HL-60 (cell line): ENCODE data around the gene CNTNAP5.

Experiments
- DNase-seq, 2 experiments: peaks; one replicate each; pipeline ENCODE4 v3.0.0-alpha.2; 2010 to 2020; ENCODE audit warnings: low read depth in 1 of 2, low spot score in 1 of 2
- H3K27ac ChIP-seq: fragments of 250-450 bp; sonication (Bioruptor Pico); replicated peaks from 2 replicates; pipeline ENCODE4 v1.5.1; 2020; ENCODE audit warnings: mild to moderate bottlenecking, moderate library complexity
- H3K27me3 ChIP-seq: fragments of 250-450 bp; sonication (Bioruptor Pico); 2 replicates; pipeline ENCODE4 v1.5.1; 2021; ENCODE audit warnings: mild to moderate bottlenecking, moderate library complexity; ENCODE audit not compliant: insufficient read depth, poor library complexity, severe bottlenecking
- H3K4me3 ChIP-seq: replicated peaks from 2 replicates; pipeline ENCODE4 v1.5.1; 2011; ENCODE audit warnings: mild to moderate bottlenecking, control low read depth, low read length; ENCODE audit not compliant: insufficient read depth
- CTCF ChIP-seq: IDR thresholded peaks from one replicate; pipeline ENCODE4 v1.5.1; 2011; ENCODE audit warnings: low read length, control low read depth, inconsistent platforms; ENCODE audit not compliant: insufficient read depth
- GABPA ChIP-seq: IDR thresholded peaks from 2 replicates; pipeline ENCODE4 v1.6.1; 2012; ENCODE audit warnings: low read depth
- POLR2AphosphoS5 ChIP-seq: IDR thresholded peaks from 2 replicates; pipeline ENCODE4 v1.6.1; 2012; ENCODE audit warnings: low read depth
- SPI1 ChIP-seq: IDR thresholded peaks from 2 replicates; pipeline ENCODE4 v1.6.1; 2012; ENCODE audit warnings: low read depth, mild to moderate bottlenecking, borderline replicate concordance
- TF ChIP-seq, protein P1 (sequence below): IDR thresholded peaks from 2 replicates; pipeline ENCODE4 v1.6.1; 2012; ENCODE audit warnings: low read depth; ENCODE audit not compliant: insufficient replicate concordance

CNTNAP5 gene

GRCh38 chr2:124530203-124530602 lies 505.1 kb downstream of the CNTNAP5 start:
- Histone ChIP-seq H3K4me3 (no peak overlapping the region), H3K27ac (no peak overlapping the region), H3K27me3 (no peaks in the 10 kb centered on the region)
- no peak for DNase-seq
- no peak for TF ChIP-seq POLR2AphosphoS5
- TF ChIP-seq SPI1: no peak
- TF ChIP-seq GABPA: no peak
- TF ChIP-seq CTCF: no peak

DNA sequence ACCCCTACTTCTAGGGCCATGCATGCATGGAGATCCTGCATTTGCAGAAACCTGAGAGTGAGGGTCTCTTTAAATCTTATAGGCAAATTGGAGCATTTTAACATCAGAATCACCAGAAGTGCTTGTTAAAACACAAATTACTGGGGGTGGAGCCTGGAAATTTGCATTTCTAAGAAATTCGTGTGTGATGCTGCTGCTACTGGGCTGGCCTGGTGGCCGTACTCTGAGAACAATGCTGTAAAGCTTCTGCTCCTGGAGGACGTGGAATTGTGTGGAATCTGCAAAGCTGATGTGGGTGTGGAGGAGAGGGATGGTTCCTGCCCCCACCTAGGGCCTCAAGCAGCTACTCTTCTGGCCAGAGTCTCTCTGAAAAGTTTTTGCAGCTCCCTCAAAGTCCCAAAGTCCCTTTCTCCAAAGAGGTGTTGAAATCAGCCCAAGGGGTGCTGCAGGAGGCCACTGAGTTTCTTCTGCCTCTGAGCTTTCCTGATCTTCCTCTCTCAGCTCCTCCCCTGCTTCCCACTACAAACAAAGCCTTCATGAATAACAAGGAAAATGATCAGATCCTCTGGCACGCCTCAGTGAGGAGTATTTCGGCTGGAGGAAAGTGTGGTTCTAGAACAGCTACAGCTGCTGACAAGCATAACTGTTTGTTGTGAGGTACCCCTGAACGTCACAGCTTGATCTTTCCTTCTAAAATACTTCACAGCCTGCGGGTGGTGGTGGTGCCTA lies 508.3 kb downstream of the CNTNAP5 start:
- Histone ChIP-seq H3K4me3 (no peak overlapping the region), H3K27me3 (no peaks in the 10 kb centered on the region), H3K27ac (no peak overlapping the region)
- DNase-seq: no peak
- TF ChIP-seq, protein P1, sequence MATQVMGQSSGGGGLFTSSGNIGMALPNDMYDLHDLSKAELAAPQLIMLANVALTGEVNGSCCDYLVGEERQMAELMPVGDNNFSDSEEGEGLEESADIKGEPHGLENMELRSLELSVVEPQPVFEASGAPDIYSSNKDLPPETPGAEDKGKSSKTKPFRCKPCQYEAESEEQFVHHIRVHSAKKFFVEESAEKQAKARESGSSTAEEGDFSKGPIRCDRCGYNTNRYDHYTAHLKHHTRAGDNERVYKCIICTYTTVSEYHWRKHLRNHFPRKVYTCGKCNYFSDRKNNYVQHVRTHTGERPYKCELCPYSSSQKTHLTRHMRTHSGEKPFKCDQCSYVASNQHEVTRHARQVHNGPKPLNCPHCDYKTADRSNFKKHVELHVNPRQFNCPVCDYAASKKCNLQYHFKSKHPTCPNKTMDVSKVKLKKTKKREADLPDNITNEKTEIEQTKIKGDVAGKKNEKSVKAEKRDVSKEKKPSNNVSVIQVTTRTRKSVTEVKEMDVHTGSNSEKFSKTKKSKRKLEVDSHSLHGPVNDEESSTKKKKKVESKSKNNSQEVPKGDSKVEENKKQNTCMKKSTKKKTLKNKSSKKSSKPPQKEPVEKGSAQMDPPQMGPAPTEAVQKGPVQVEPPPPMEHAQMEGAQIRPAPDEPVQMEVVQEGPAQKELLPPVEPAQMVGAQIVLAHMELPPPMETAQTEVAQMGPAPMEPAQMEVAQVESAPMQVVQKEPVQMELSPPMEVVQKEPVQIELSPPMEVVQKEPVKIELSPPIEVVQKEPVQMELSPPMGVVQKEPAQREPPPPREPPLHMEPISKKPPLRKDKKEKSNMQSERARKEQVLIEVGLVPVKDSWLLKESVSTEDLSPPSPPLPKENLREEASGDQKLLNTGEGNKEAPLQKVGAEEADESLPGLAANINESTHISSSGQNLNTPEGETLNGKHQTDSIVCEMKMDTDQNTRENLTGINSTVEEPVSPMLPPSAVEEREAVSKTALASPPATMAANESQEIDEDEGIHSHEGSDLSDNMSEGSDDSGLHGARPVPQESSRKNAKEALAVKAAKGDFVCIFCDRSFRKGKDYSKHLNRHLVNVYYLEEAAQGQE: no peak
- TF ChIP-seq CTCF (no peak), POLR2AphosphoS5 (no peak), SPI1 (no peak), GABPA (no peak)

- DNase-seq: no peak
- no peak overlapping the region for H3K27ac ChIP-seq
- no peak overlapping the region for H3K4me3 ChIP-seq
- no peaks in the 10 kb centered on the region for H3K27me3 ChIP-seq
- no peak for TF ChIP-seq CTCF
- TF ChIP-seq, protein P1: no peak
- no peak for TF ChIP-seq GABPA
- no peak for TF ChIP-seq POLR2AphosphoS5
- no peak for TF ChIP-seq SPI1
These were observed 508.9 kb downstream of the CNTNAP5 start for GRCh38 chr2:124534028-124534427.

DNA sequence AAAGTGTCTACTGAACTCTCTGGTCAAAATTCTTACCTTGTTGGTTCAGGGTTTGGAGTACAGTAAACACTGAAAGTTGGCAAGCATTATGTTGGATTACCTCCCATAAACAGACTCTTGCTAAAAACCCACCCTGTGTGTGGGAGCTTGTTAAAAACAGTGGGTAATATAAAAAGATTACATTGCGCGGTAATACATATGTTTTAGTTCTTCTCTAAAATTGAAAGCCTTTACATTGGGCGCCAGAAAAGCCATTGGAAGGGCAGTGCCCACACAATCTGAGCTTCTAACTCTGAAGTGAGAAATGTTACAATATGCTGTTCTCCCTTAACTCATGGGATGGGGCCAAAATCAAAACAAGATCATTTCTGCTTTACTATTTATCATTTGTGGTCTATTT lies 510.7 kb downstream of the CNTNAP5 start:
- TF ChIP-seq CTCF (no peak), POLR2AphosphoS5 (no peak), GABPA (no peak), SPI1 (no peak)
- TF ChIP-seq, protein P1: no peak
- no peak overlapping the region for H3K4me3 ChIP-seq
- H3K27ac ChIP-seq: no peak overlapping the region
- no peaks in the 10 kb centered on the region for H3K27me3 ChIP-seq
- DNase-seq: no peak
